ENCODE data around the gene ZC3H10.

Gene ZC3H10

GRCh38 chr12:56128670-56129205 is 10.7 kb downstream of the ZC3H10 start:
- DNase-seq, result no peak

- no peak for DNase-seq
Measured at GRCh38 chr12:56129206-56129941, 11.3 kb downstream of the ZC3H10 start.

GRCh38 chr12:56129942-56130495 is 12.0 kb downstream of the ZC3H10 start:
- no peak for DNase-seq

GRCh38 chr12:56130876-56131275 is 12.8 kb downstream of the ZC3H10 start:
- DNase-seq, result no peak

GRCh38 chr12:56134897-56135296 is 16.8 kb downstream of the ZC3H10 start:
- DNase-seq, result no peak

GRCh38 chr12:56137853-56138571 is 19.9 kb downstream of the ZC3H10 start:
- no peak for DNase-seq

- no peak for DNase-seq
Measured at GRCh38 chr12:56141946-56142784, 24.1 kb downstream of the ZC3H10 start.

- no peak for DNase-seq
Measured at GRCh38 chr12:56143217-56143616, 25.2 kb downstream of the ZC3H10 start.

- no peak for DNase-seq
Measured at GRCh38 chr12:56143870-56144269, 25.8 kb downstream of the ZC3H10 start.

GRCh38 chr12:56145217-56145616 is 27.2 kb downstream of the ZC3H10 start:
- DNase-seq, result no peak

GRCh38 chr12:56146492-56147460 is 28.7 kb downstream of the ZC3H10 start:
- DNase-seq, result no peak

GRCh38 chr12:56150563-56150962 is 32.5 kb downstream of the ZC3H10 start:
- DNase-seq, result peak; percentile 58

GRCh38 chr12:56151672-56152131 is 33.6 kb downstream of the ZC3H10 start:
- peak; percentile 46 for DNase-seq

GRCh38 chr12:56152132-56152755 is 34.2 kb downstream of the ZC3H10 start, which contains the start of gene MYL6B:
Gene MYL6B, plus strand, starts transcription at chr12:56152587. Its CDS starts 1,332 bp downstream, at chr12:56153919.
- peak; percentile 79 for DNase-seq

- no peak for DNase-seq
Measured at GRCh38 chr12:56152756-56153677, 35.0 kb downstream of the ZC3H10 start.

- DNase-seq, result no peak
Measured at GRCh38 chr12:56153678-56154065, 35.6 kb downstream of the ZC3H10 start.

GRCh38 chr12:56154246-56154771 is 36.2 kb downstream of the ZC3H10 start:
- no peak for DNase-seq

- DNase-seq, result no peak
Measured at GRCh38 chr12:56154818-56155217, 36.8 kb downstream of the ZC3H10 start.

GRCh38 chr12:56155256-56155845 is 37.3 kb downstream of the ZC3H10 start:
- DNase-seq, result no peak

All from NCI-H2029 treated with DMSO at 0.1 percent for 48 hours (cell line).